GM23338 (cell line): Measurements from ENCODE around the gene TRAPPC12. TPM values are rescaled to one million over a fixed set of nuclear protein-coding genes. Genes with fewer than 3 reads are reported as not detected.

Experiments used
- ATAC-seq: fragments of 200-7000 bp; cut with Tn5 transposase; 3 replicates; pipeline ENCODE4 v1.9.1; 2020
- DNase-seq: peaks from one replicate; pipeline ENCODE4 v3.0.0-alpha.2; 2015; ENCODE audit warnings: low spot score
- H2AFZ ChIP-seq: fragments of 200-600 bp; sonication (generic); 2 replicates; pipeline ENCODE4 v1.8.0; 2016; ENCODE audit warnings: antibody characterized with exemption, mild to moderate bottlenecking, moderate library complexity
- H3F3A ChIP-seq: fragments of 200-600 bp; sonication (generic); replicated peaks from 2 replicates; pipeline ENCODE4 v1.8.0; 2017; ENCODE audit warnings: antibody characterized with exemption, mixed run types, low read depth
- H3K27ac ChIP-seq: fragments of 200-600 bp; sonication (generic); 2 replicates; pipeline ENCODE4 v1.6.1; 2016; ENCODE audit warnings: low read depth
- H3K27me3 ChIP-seq: fragments of 200-600 bp; sonication (generic); 2 replicates; pipeline ENCODE4 v1.8.0; 2016; ENCODE audit warnings: mild to moderate bottlenecking, mixed run types, moderate library complexity; ENCODE audit not compliant: insufficient read depth
- H3K36me3 ChIP-seq: fragments of 200-600 bp; sonication (generic); 2 replicates; pipeline ENCODE4 v1.8.0; 2016; ENCODE audit warnings: mild to moderate bottlenecking; ENCODE audit not compliant: insufficient read depth
- H3K4me1 ChIP-seq: fragments of 200-600 bp; sonication (generic); 2 replicates; pipeline ENCODE4 v1.8.0; 2016; ENCODE audit warnings: mild to moderate bottlenecking, moderate library complexity; ENCODE audit not compliant: insufficient read depth
- H3K4me2 ChIP-seq: fragments of 200-600 bp; sonication (generic); 2 replicates; pipeline ENCODE4 v1.7.1; 2017; ENCODE audit warnings: mixed run types
- H3K4me3 ChIP-seq: fragments of 200-600 bp; sonication (generic); 2 replicates; pipeline ENCODE4 v1.6.1; 2016; ENCODE audit warnings: mixed run types
- H3K79me2 ChIP-seq: fragments of 200-600 bp; sonication (generic); replicated peaks from 2 replicates; pipeline ENCODE4 v1.8.0; 2017; ENCODE audit warnings: mild to moderate bottlenecking; ENCODE audit not compliant: insufficient read depth
- H3K9me2 ChIP-seq: fragments of 200-600 bp; sonication (generic); 2 replicates; pipeline ENCODE4 v1.8.0; 2017; ENCODE audit not compliant: insufficient read depth
- H4K20me1 ChIP-seq: fragments of 200-600 bp; sonication (generic); replicated peaks from 2 replicates; pipeline ENCODE4 v1.8.0; 2017; ENCODE audit warnings: mild to moderate bottlenecking; ENCODE audit not compliant: insufficient read depth
- H3K27ac Mint-ChIP-seq: 2 replicates; pipeline ENCODE4 v1.8.0; 2020; ENCODE audit warnings: inconsistent platforms, mild to moderate bottlenecking, moderate library complexity, mixed read lengths
- H3K27me3 Mint-ChIP-seq: 3 replicates; pipeline ENCODE4 v1.8.0; 2022; ENCODE audit warnings: low read depth, mild to moderate bottlenecking, moderate library complexity, mixed read lengths, inconsistent platforms; ENCODE audit not compliant: insufficient read depth, poor library complexity
- H3K36me3 Mint-ChIP-seq: 3 replicates; pipeline ENCODE4 v1.8.0; 2021; ENCODE audit warnings: low read depth, mild to moderate bottlenecking, inconsistent platforms, moderate library complexity, mixed read lengths
- H3K4me1 Mint-ChIP-seq: 3 replicates; pipeline ENCODE4 v1.8.0; 2020; ENCODE audit warnings: mild to moderate bottlenecking, inconsistent platforms, mixed read lengths
- H3K4me3 Mint-ChIP-seq: 3 replicates; pipeline ENCODE4 v1.8.0; 2021; ENCODE audit warnings: moderate library complexity, mild to moderate bottlenecking, inconsistent platforms, mixed read lengths
- H3K9me3 Mint-ChIP-seq: 3 replicates; pipeline ENCODE4 v1.8.0; 2020; ENCODE audit warnings: moderate library complexity, mild to moderate bottlenecking, inconsistent platforms, mixed read lengths
- CREB1 ChIP-seq: fragments of 250-450 bp; sonication (Bioruptor Pico); IDR thresholded peaks from 2 replicates; pipeline ENCODE4 v1.5.0; 2020; ENCODE audit warnings: low read depth, mild to moderate bottlenecking, moderate library complexity
- ETS1 ChIP-seq: IDR thresholded peaks from 2 replicates; pipeline ENCODE4 v1.6.1; 2016; ENCODE audit warnings: antibody characterized with exemption
- EZH2 ChIP-seq: fragments of 200-600 bp; sonication (generic); IDR thresholded peaks from one replicate; pipeline ENCODE4 v1.8.0; 2017; ENCODE audit warnings: antibody characterized with exemption, mild to moderate bottlenecking, low read depth; ENCODE audit not compliant: unreplicated experiment
- EZH2phosphoT487 ChIP-seq: fragments of 200-600 bp; sonication (generic); IDR thresholded peaks from one replicate; pipeline ENCODE4 v1.8.1; 2018; ENCODE audit warnings: antibody characterized with exemption; ENCODE audit not compliant: unreplicated experiment
- JUNB ChIP-seq: IDR thresholded peaks from one replicate; pipeline ENCODE4 v1.6.1; 2016; ENCODE audit warnings: antibody characterized with exemption; ENCODE audit not compliant: unreplicated experiment
- NANOG ChIP-seq: IDR thresholded peaks from 2 replicates; pipeline ENCODE4 v1.6.1; 2016; ENCODE audit warnings: antibody characterized with exemption, borderline replicate concordance
- POLR2AphosphoS5 ChIP-seq: IDR thresholded peaks from 2 replicates; pipeline ENCODE4 v1.6.1; 2016; ENCODE audit warnings: antibody characterized with exemption, low read depth
- REST ChIP-seq: IDR thresholded peaks from one replicate; pipeline ENCODE4 v1.6.1; 2018; ENCODE audit warnings: antibody characterized with exemption; ENCODE audit not compliant: unreplicated experiment
- STAT1 ChIP-seq: IDR thresholded peaks from one replicate; pipeline ENCODE4 v1.6.1; 2016; ENCODE audit warnings: antibody characterized with exemption; ENCODE audit not compliant: unreplicated experiment
- ZNF114 ChIP-seq: fragments of 250-450 bp; sonication (Bioruptor Pico); IDR thresholded peaks from 2 replicates; pipeline ENCODE4 v1.5.0; 2020; ENCODE audit warnings: mild to moderate bottlenecking, moderate library complexity
- ZNF331 ChIP-seq: fragments of 250-450 bp; sonication (Bioruptor Pico); IDR thresholded peaks from 2 replicates; pipeline ENCODE4 v1.5.0; 2020; ENCODE audit warnings: low read depth, mild to moderate bottlenecking, moderate library complexity
- ZNF462 ChIP-seq: fragments of 250-450 bp; sonication (Bioruptor Pico); IDR thresholded peaks from 2 replicates; pipeline ENCODE4 v1.5.0; 2020; ENCODE audit warnings: mild to moderate bottlenecking, moderate library complexity
- polyA plus RNA-seq: library from polyadenylated mRNA; unstranded; fragments of >200 nt; fragmentation: Nextera tagmentation; extraction: Ambion mirVana; gene quantifications from 2 replicates; pipeline ENCODE4 v1.2.1, GENCODE V29; 2016
- total RNA-seq: library from RNA; depleted of rRNA; stranded (reverse); fragments of >200 nt; shearing (Covaris generic); gene quantifications from 2 replicates; pipeline ENCODE4 v1.2.3, GENCODE V29; 2014
- TF ChIP-seq, protein P1 (sequence below), 2 experiments: fragments of 200-600 bp in 1 of 2; sonication (generic) in 1 of 2; conservative IDR thresholded peaks; 2 replicates each; pipeline versions ENCODE4 v1.5.1 to v1.6.1; 2016 to 2017; ENCODE audit warnings: antibody characterized with exemption in 2 of 2, low read depth in 2 of 2, mild to moderate bottlenecking in 2 of 2, moderate library complexity in 1 of 2

Gene TRAPPC12
- total and polyA plus RNA-seq, 2 experiments from 2014 or later: 48.9 to 57.7 TPM

GRCh38 chr2:3332133-3332532 is 47.4 kb upstream of the TRAPPC12 start:
- no peaks in the 10 kb centered on the region for H3K27me3 ChIP-seq
- H3K79me2 ChIP-seq: no peaks in the 10 kb centered on the region
- peaks cover 55% of the 10 kb centered on the region for H3K36me3 Mint-ChIP-seq
- no peak for DNase-seq
- H3K4me1 Mint-ChIP-seq: no peaks in the 10 kb centered on the region; the same call in 2 of the 3 replicates
- H3K27ac ChIP-seq: no peak overlapping the region
- H3K9me2 ChIP-seq: no peaks in the 10 kb centered on the region
- no peak overlapping the region for H3K27ac Mint-ChIP-seq
- no peak for ATAC-seq
- no peaks in the 10 kb centered on the region for H4K20me1 ChIP-seq
- TF ChIP-seq ZNF462 (no peak), CREB1 (CRISPR knock-in tag) (no peak), NANOG (no peak), POLR2AphosphoS5 (no peak), JUNB (no peak), ZNF331 (CRISPR knock-in tag) (no peak), EZH2phosphoT487 (no peak), ETS1 (no peak), REST (no peak), STAT1 (no peak), EZH2 (no peak), ZNF114 (no peak)
- TF ChIP-seq, protein P1, sequence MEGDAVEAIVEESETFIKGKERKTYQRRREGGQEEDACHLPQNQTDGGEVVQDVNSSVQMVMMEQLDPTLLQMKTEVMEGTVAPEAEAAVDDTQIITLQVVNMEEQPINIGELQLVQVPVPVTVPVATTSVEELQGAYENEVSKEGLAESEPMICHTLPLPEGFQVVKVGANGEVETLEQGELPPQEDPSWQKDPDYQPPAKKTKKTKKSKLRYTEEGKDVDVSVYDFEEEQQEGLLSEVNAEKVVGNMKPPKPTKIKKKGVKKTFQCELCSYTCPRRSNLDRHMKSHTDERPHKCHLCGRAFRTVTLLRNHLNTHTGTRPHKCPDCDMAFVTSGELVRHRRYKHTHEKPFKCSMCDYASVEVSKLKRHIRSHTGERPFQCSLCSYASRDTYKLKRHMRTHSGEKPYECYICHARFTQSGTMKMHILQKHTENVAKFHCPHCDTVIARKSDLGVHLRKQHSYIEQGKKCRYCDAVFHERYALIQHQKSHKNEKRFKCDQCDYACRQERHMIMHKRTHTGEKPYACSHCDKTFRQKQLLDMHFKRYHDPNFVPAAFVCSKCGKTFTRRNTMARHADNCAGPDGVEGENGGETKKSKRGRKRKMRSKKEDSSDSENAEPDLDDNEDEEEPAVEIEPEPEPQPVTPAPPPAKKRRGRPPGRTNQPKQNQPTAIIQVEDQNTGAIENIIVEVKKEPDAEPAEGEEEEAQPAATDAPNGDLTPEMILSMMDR (conservative IDR thresholded peaks at IDR 0.05; ENCODE audit: low read depth in 2 of 2): no peak
- no peaks in the 10 kb centered on the region for H3K27me3 Mint-ChIP-seq
- H3K4me2 ChIP-seq: no peak overlapping the region
- H3K4me3 ChIP-seq: no peak overlapping the region
- no peak overlapping the region for H3K4me3 Mint-ChIP-seq
- H3K36me3 ChIP-seq: no peaks in the 10 kb centered on the region
- H3K9me3 Mint-ChIP-seq: peaks cover 5% of the 10 kb centered on the region; the same call in 2 of the 3 replicates
- no peaks in the 10 kb centered on the region for H3F3A ChIP-seq
- no peak overlapping the region for H2AFZ ChIP-seq
- no peaks in the 10 kb centered on the region for H3K4me1 ChIP-seq
